Chondrocyte (in vitro differentiated cells): Measurements from ENCODE around the gene ID1. TPM values are rescaled to one million over a fixed set of nuclear protein-coding genes. Genes with fewer than 3 reads are reported as not detected.

Experiments
- DNase-seq: peaks from one replicate; pipeline ENCODE4 v3.0.0; 2021; ENCODE audit warnings: mixed read lengths, low spot score
- H3K27ac Mint-ChIP-seq: one replicate; pipeline ENCODE4 v1.8.0; 2021; ENCODE audit warnings: mild to moderate bottlenecking, moderate library complexity, mixed read lengths; ENCODE audit not compliant: unreplicated experiment
- H3K27me3 Mint-ChIP-seq: 2 replicates; pipeline ENCODE4 v1.8.0; 2021; ENCODE audit warnings: low read depth, mixed read lengths
- H3K36me3 Mint-ChIP-seq: 2 replicates; pipeline ENCODE4 v1.8.0; 2021; ENCODE audit warnings: low read depth, mixed read lengths
- H3K4me1 Mint-ChIP-seq: 2 replicates; pipeline ENCODE4 v1.8.0; 2021; ENCODE audit warnings: low read depth, mild to moderate bottlenecking, mixed read lengths
- H3K4me3 Mint-ChIP-seq: one replicate; pipeline ENCODE4 v1.8.0; 2021; ENCODE audit warnings: mild to moderate bottlenecking, moderate library complexity, mixed read lengths; ENCODE audit not compliant: unreplicated experiment
- H3K9me3 Mint-ChIP-seq: 2 replicates; pipeline ENCODE4 v1.8.0; 2021; ENCODE audit warnings: low read depth, mixed read lengths
- CTCF ChIP-seq: fragments of 200-600 bp; sonication (generic); IDR thresholded peaks from 2 replicates; pipeline ENCODE4 v1.5.0; 2021; ENCODE audit warnings: antibody characterized with exemption, mild to moderate bottlenecking, moderate library complexity
- total RNA-seq: library from RNA; stranded (reverse); gene quantifications from 3 replicates; pipeline ENCODE4 v1.2.1, GENCODE V29; 2021

The ID1 gene
- total RNA-seq, 1 donor from 2014 or later: 9.0 TPM

GRCh38 chr20:31562241-31562640 lies 42.8 kb upstream of the ID1 start:
- TF ChIP-seq CTCF: no peak
- H3K4me3 Mint-ChIP-seq: no peak overlapping the region
- DNase-seq: no peak
- peaks cover 44% of the 10 kb centered on the region for H3K4me1 Mint-ChIP-seq
- no peaks in the 10 kb centered on the region for H3K27me3 Mint-ChIP-seq
- H3K27ac Mint-ChIP-seq: no peak overlapping the region
- H3K36me3 Mint-ChIP-seq: peaks cover 27% of the 10 kb centered on the region
- no peaks in the 10 kb centered on the region for H3K9me3 Mint-ChIP-seq

- Mint-ChIP-seq H3K4me1 (peaks cover 59% of the 10 kb centered on the region), H3K9me3 (no peaks in the 10 kb centered on the region), H3K27me3 (no peaks in the 10 kb centered on the region), H3K4me3 (no peak overlapping the region), H3K36me3 (peaks cover 19% of the 10 kb centered on the region), H3K27ac (no peak overlapping the region)
- no peak for DNase-seq
- TF ChIP-seq CTCF: no peak
Measured at GRCh38 chr20:31564284-31564683, 40.8 kb upstream of the ID1 start.

- no peak overlapping the region for H3K27ac Mint-ChIP-seq
- H3K4me1 Mint-ChIP-seq: peaks cover 50% of the 10 kb centered on the region
- peaks cover 16% of the 10 kb centered on the region for H3K36me3 Mint-ChIP-seq
- TF ChIP-seq CTCF: no peak
- H3K4me3 Mint-ChIP-seq: no peak overlapping the region
- no peaks in the 10 kb centered on the region for H3K9me3 Mint-ChIP-seq
- DNase-seq: no peak
- no peaks in the 10 kb centered on the region for H3K27me3 Mint-ChIP-seq
Measured at GRCh38 chr20:31565699-31566318, 39.3 kb upstream of the ID1 start.

GRCh38 chr20:31566319-31566657 lies 38.8 kb upstream of the ID1 start:
- Mint-ChIP-seq H3K4me1 (peaks cover 46% of the 10 kb centered on the region), H3K27me3 (no peaks in the 10 kb centered on the region), H3K36me3 (peaks cover 14% of the 10 kb centered on the region), H3K4me3 (no peak overlapping the region), H3K9me3 (no peaks in the 10 kb centered on the region), H3K27ac (no peak overlapping the region)
- TF ChIP-seq CTCF: no peak
- DNase-seq: no peak

- peaks cover 40% of the 10 kb centered on the region for H3K4me1 Mint-ChIP-seq
- no peak for TF ChIP-seq CTCF
- H3K27me3 Mint-ChIP-seq: no peaks in the 10 kb centered on the region
- no peak for DNase-seq
- H3K4me3 Mint-ChIP-seq: no peak overlapping the region
- H3K27ac Mint-ChIP-seq: peak overlapping the region; percentile 71
- no peaks in the 10 kb centered on the region for H3K9me3 Mint-ChIP-seq
- H3K36me3 Mint-ChIP-seq: peaks cover 14% of the 10 kb centered on the region
Measured at GRCh38 chr20:31566658-31567379, 38.3 kb upstream of the ID1 start.
